Stomach (tissue), 9 donors: ENCODE results near the gene ARHGAP10. TPM values are rescaled to one million over a fixed set of nuclear protein-coding genes. Genes with fewer than 3 reads are reported as not detected.

Source experiments
- DNase-seq, 2 donors: peaks; one replicate each; pipeline versions ENCODE4 v3.0.0 to v3.0.0-alpha.2; 2013 to 2019
- H3K27ac ChIP-seq, 5 donors: fragments of 200-600 bp in 4 of 5; sonication (generic) in 4 of 5; one replicate each; pipeline ENCODE4 v1.5.1; 2013 to 2019; ENCODE audit warnings: mild to moderate bottlenecking in 1 of 5, moderate library complexity in 1 of 5
- H3K27me3 ChIP-seq, 3 donors: fragments of 200-600 bp; sonication (generic); one replicate each; pipeline ENCODE4 v1.5.1; 2017 to 2019; ENCODE audit warnings: mixed run types in 1 of 3
- H3K36me3 ChIP-seq, 4 donors: fragments of 200-600 bp; sonication (generic); 1 replicate in 3 of 4; 2 replicates in 1 of 4; pipeline ENCODE4 v1.5.1; 2016 to 2019
- H3K4me1 ChIP-seq, 4 donors: fragments of 200-600 bp; sonication (generic); one replicate each; pipeline ENCODE4 v1.5.1; 2016 to 2019
- H3K4me3 ChIP-seq, 4 donors: fragments of 200-600 bp; sonication (generic) in 3 of 4; one replicate each; pipeline ENCODE4 v1.5.1; 2016 to 2019; ENCODE audit warnings: mild to moderate bottlenecking in 1 of 4
- H3K9me3 ChIP-seq, 4 donors: fragments of 200-600 bp; sonication (generic); one replicate each; pipeline ENCODE4 v1.5.1; 2016 to 2019
- EP300 ChIP-seq: sonication (generic); formaldehyde crosslinking; IDR thresholded peaks from one replicate; pipeline ENCODE4 v1.6.1; 2017; ENCODE audit warnings: antibody characterized with exemption
- POLR2A ChIP-seq, 4 donors: fragments of 450-650 bp; IDR thresholded peaks; one replicate each; pipeline ENCODE4 v1.6.1; 2016; ENCODE audit warnings: antibody characterized with exemption in 4 of 4, control low read depth in 2 of 4, mild to moderate bottlenecking in 1 of 4, moderate library complexity in 1 of 4
- POLR2AphosphoS5 ChIP-seq, 3 donors: sonication (generic); formaldehyde crosslinking; IDR thresholded peaks; one replicate each; pipeline ENCODE4 v1.6.1; 2016; ENCODE audit warnings: antibody characterized with exemption in 3 of 3
- WGBS, 5 donors: extraction: QIAGEN DNeasy Blood & Tissue Kit in 3 of 5; methylation state at CpG; one replicate each; pipeline versions ENCODE4 v1.1.5 to v1.1.7; 2013 to 2018; 5-methylcytosine and 5-hydroxymethylcytosine counted together
- intact Hi-C: fragments of 100-400 bp; cut with DNase I; formaldehyde crosslinking; loops from one replicate; pipeline ENCODE4 v1.15.1; 2023; ENCODE audit warnings: low total_unique reads
- polyA plus RNA-seq, 3 donors: library from polyadenylated mRNA; stranded (reverse); fragments of 200-250 nt; gene quantifications; one replicate each; pipeline ENCODE4 v1.2.3, GENCODE V29; 2013
- total RNA-seq, 5 donors: library from RNA; depleted of rRNA; stranded (reverse); fragments of >200 nt; gene quantifications; one replicate each; pipeline versions ENCODE4 v1.1.0 to v1.2.3, GENCODE V29; 2014 to 2016
- TF ChIP-seq, protein P1 (sequence below), 7 experiments: fragments of 450-650 bp in 4 of 7; fragments of 200-600 bp in 3 of 7; sonication (generic) in 3 of 7; IDR thresholded peaks; one replicate each; pipeline ENCODE4 v1.5.1; 2016 to 2019; ENCODE audit warnings: antibody characterized with exemption in 7 of 7, control low read depth in 2 of 7, mild to moderate bottlenecking in 1 of 7
- donor health status: healthy with polysubstance abuse.
- donor health status: Bipolar disorder and iron deficiency.
- donor health status: healthy.

Gene ARHGAP10
- total and polyA plus RNA-seq, 8 donors = 18.1 to 117 (median 43.9) TPM

DNA sequence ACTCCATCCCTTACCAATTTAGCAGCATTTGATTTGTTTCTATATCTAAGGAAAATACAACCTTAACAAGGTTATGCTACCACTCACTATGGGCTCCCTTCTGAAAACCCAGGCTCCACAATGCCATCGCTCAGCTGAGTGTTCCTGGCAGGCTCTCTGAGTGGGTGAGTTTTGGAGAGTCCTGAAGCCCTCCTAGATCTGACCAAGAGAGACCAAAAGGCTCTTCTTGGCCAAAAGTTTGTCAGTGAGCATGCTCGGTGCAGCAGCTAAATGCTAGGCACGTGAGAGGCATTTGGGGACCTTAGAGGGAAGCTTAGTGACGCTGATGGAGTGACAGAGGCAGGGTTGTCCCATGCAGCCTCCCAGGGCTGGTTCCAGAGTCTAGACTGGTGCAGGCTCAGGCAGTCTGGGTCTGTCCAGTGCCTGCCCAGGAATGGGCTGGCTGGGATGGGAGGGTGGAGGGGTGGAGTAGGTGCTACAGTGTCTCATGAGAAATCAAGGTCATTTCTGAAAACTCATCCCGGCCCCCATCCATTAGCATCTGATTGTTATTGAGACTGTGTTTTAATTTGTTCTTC, 363.5 kb downstream of the ARHGAP10 start:
- DNase-seq = no peak
- WGBS, 5 donors = 91 to 98% (median 97%) methylated on average over 5 of the region's 5 CpGs
- TF ChIP-seq POLR2AphosphoS5 (IDR thresholded peaks at IDR 0.05) (no peak), EP300 (no peak), POLR2A (IDR thresholded peaks at IDR 0.05) (no peak)
- TF ChIP-seq, protein P1, sequence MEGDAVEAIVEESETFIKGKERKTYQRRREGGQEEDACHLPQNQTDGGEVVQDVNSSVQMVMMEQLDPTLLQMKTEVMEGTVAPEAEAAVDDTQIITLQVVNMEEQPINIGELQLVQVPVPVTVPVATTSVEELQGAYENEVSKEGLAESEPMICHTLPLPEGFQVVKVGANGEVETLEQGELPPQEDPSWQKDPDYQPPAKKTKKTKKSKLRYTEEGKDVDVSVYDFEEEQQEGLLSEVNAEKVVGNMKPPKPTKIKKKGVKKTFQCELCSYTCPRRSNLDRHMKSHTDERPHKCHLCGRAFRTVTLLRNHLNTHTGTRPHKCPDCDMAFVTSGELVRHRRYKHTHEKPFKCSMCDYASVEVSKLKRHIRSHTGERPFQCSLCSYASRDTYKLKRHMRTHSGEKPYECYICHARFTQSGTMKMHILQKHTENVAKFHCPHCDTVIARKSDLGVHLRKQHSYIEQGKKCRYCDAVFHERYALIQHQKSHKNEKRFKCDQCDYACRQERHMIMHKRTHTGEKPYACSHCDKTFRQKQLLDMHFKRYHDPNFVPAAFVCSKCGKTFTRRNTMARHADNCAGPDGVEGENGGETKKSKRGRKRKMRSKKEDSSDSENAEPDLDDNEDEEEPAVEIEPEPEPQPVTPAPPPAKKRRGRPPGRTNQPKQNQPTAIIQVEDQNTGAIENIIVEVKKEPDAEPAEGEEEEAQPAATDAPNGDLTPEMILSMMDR (IDR thresholded peaks at IDR 0.05) = no peak

DNA sequence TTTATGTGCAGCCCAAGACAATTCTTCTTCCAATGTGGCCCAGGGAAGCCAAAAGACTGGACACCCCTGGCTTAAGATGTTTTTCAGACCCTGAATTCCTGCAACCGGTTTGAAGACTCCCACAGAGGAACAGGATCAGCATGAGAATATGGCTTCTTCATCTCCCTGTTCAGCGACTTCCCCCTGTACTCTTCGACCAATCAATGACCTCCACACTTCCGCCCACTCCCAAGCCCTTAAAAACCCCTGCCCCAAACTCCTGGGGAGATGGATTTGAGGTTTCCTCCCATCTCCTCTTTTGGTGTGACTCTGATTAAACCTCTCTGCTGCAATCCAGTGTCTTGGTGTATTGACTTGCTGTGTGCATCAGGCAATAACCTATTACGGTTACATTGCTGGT, 365.9 kb downstream of the ARHGAP10 start:
- Histone ChIP-seq H3K4me1 (no peaks in the 10 kb centered on the region), H3K36me3 (peaks cover 0 to 26% (median 17%) of the 10 kb centered on the region in 4 donors), H3K4me3 (no peak overlapping the region), H3K27ac (no peak overlapping the region), H3K9me3 (no peaks in the 10 kb centered on the region), H3K27me3 (no peaks in the 10 kb centered on the region)
- TF ChIP-seq POLR2A (IDR thresholded peaks at IDR 0.05) (no peak), POLR2AphosphoS5 (IDR thresholded peaks at IDR 0.05) (no peak), EP300 (no peak)
- TF ChIP-seq, protein P1 (IDR thresholded peaks at IDR 0.05) = no peak
- DNase-seq = no peak
- 94 to 100% (median 96%) methylated on average over 5 of the region's 5 CpGs for WGBS, 5 donors
- intact Hi-C loops = no loop called here

More for the DNA sequence above, 363.5 kb downstream of the ARHGAP10 start:
- intact Hi-C loops = no loop called here
- H3K36me3 ChIP-seq = peaks cover 0 to 20% (median 12%) of the 10 kb centered on the region in 4 donors
- no peaks in the 10 kb centered on the region for H3K9me3 ChIP-seq
- H3K4me3 ChIP-seq = no peak overlapping the region
- no peaks in the 10 kb centered on the region for H3K4me1 ChIP-seq
- H3K27me3 ChIP-seq = no peaks in the 10 kb centered on the region
- H3K27ac ChIP-seq = no peak overlapping the region

DNA sequence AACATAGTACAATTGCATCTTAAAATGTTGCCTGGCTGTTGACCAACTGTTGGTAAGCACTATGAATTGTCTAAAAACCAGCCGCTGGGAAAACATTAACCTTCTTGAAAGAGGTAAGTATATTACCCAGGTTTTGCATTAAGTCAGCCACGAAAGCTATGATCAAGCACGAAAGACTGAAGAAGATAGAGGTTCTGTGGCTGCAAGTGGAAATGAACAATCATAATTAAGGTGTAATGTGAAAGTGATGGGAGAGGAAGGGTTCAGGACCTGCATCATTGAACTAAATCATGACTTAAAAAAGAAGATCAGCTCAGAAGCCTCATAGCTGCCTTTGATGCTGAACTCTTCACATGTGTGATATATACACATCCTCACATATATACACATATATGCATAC, 369.3 kb downstream of the ARHGAP10 start:
- no peak for DNase-seq
- H3K4me3 ChIP-seq = no peak overlapping the region
- H3K27ac ChIP-seq = no peak overlapping the region
- peaks cover 0 to 35% (median 29%) of the 10 kb centered on the region in 4 donors for H3K36me3 ChIP-seq
- WGBS, 5 donors = 63 to 95% (median 93%) methylated on average over 3 of the region's 3 CpGs
- no peaks in the 10 kb centered on the region for H3K27me3 ChIP-seq
- no peaks in the 10 kb centered on the region for H3K4me1 ChIP-seq
- no peak for TF ChIP-seq POLR2A (IDR thresholded peaks at IDR 0.05)
- TF ChIP-seq POLR2AphosphoS5 (IDR thresholded peaks at IDR 0.05) = no peak
- TF ChIP-seq EP300 = no peak
- TF ChIP-seq, protein P1 (IDR thresholded peaks at IDR 0.05) = no peak
- no peaks in the 10 kb centered on the region for H3K9me3 ChIP-seq
- intact Hi-C loops = no loop called here

DNA sequence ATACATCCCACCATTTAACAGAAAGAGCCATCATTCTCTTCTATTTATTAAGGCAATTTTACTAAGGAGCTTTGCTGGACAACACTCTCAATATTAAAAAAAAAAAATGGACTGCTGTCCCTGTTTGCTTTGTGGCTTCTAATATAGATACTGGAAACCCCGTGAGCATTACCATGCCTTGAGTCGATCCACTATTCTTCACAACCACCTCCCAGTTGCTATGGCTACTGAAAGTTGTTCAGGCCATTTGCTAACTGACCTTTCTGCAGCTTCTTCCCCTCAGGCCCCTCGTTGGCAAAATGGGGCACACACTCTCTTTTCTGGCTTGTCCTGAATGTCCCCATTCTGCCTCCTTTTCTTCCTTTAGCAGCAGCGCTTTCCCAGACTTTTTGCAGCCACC, 369.9 kb downstream of the ARHGAP10 start:
- intact Hi-C loops = no loop called here

More for the DNA sequence above, 369.9 kb downstream of the ARHGAP10 start:
- Histone ChIP-seq H3K4me3 (no peak overlapping the region), H3K4me1 (no peaks in the 10 kb centered on the region), H3K27ac (no peak overlapping the region), H3K36me3 (peaks cover 0 to 34% (median 29%) of the 10 kb centered on the region in 4 donors), H3K27me3 (no peaks in the 10 kb centered on the region), H3K9me3 (peaks cover 0 to 4% (median 2%) of the 10 kb centered on the region in 4 donors)
- TF ChIP-seq EP300 (no peak), POLR2AphosphoS5 (IDR thresholded peaks at IDR 0.05) (no peak)
- TF ChIP-seq, protein P1 (IDR thresholded peaks at IDR 0.05) = no peak
- DNase-seq = no peak
- 32 to 63% (median 56%) methylated on average over 4 of the region's 4 CpGs for WGBS, 5 donors
